Suppressor macrophage treated with lipopolysaccharide for 4 hours (primary cell): ENCODE data around the gene TBC1D5.
A peak's percentile ranks its signal among the peaks of the same experiment; 100 is the strongest.
"Not testable (repeated sequence)": the region's sequence is repeated elsewhere in the genome, so short reads cannot be mapped to it uniquely, and the experiment has no call there.

Experiments used
- DNase-seq: peaks from one replicate; pipeline ENCODE4 v3.0.0-alpha.2; 2020

TBC1D5 gene

GRCh38 chr3:17640466-17640865 is 102.0 kb downstream of the TBC1D5 start:
- DNase-seq = peak; percentile 34

GRCh38 chr3:17639765-17640164 is 102.7 kb downstream of the TBC1D5 start:
- peak; percentile 60 for DNase-seq

GRCh38 chr3:17639257-17639656 is 103.2 kb downstream of the TBC1D5 start:
- no peak for DNase-seq

GRCh38 chr3:17638356-17638755 is 104.1 kb downstream of the TBC1D5 start:
- peak; percentile 77 for DNase-seq

- not testable (repeated sequence) for DNase-seq
Observed at GRCh38 chr3:17635675-17636074, 106.8 kb downstream of the TBC1D5 start.

GRCh38 chr3:17634964-17635363 is 107.5 kb downstream of the TBC1D5 start:
- DNase-seq = no peak

GRCh38 chr3:17634201-17634600 is 108.2 kb downstream of the TBC1D5 start:
- no peak for DNase-seq

GRCh38 chr3:17632401-17633100 is 109.9 kb downstream of the TBC1D5 start:
- DNase-seq = peak; percentile 60

- DNase-seq = no peak
Observed at GRCh38 chr3:17631609-17632008, 110.8 kb downstream of the TBC1D5 start.

GRCh38 chr3:17629400-17629799 is 113.0 kb downstream of the TBC1D5 start:
- DNase-seq = no peak

GRCh38 chr3:17626395-17626794 is 116.0 kb downstream of the TBC1D5 start:
- DNase-seq = peak; percentile 49

GRCh38 chr3:17625133-17625532 is 117.3 kb downstream of the TBC1D5 start:
- no peak for DNase-seq

GRCh38 chr3:17623464-17623863 is 119.0 kb downstream of the TBC1D5 start:
- DNase-seq = no peak

GRCh38 chr3:17619968-17620367 is 122.5 kb downstream of the TBC1D5 start:
- DNase-seq = no peak

GRCh38 chr3:17613017-17613416 is 129.4 kb downstream of the TBC1D5 start:
- DNase-seq = not testable (repeated sequence)

GRCh38 chr3:17607905-17608304 is 134.5 kb downstream of the TBC1D5 start:
- no peak for DNase-seq

GRCh38 chr3:17605934-17606333 is 136.5 kb downstream of the TBC1D5 start:
- no peak for DNase-seq

- no peak for DNase-seq
Observed at GRCh38 chr3:17605032-17605431, 137.4 kb downstream of the TBC1D5 start.

GRCh38 chr3:17602126-17602525 is 140.3 kb downstream of the TBC1D5 start:
- no peak for DNase-seq

- DNase-seq = peak; percentile 66
Observed at GRCh38 chr3:17592956-17593355, 149.5 kb downstream of the TBC1D5 start.

- DNase-seq = no peak
Observed at GRCh38 chr3:17590465-17590864, 152.0 kb downstream of the TBC1D5 start.

GRCh38 chr3:17589888-17590287 is 152.5 kb downstream of the TBC1D5 start:
- DNase-seq = no peak

- DNase-seq = no peak
Observed at GRCh38 chr3:17588422-17588821, 154.0 kb downstream of the TBC1D5 start.

GRCh38 chr3:17585394-17586325 is 156.8 kb downstream of the TBC1D5 start:
- DNase-seq = no peak
